HG02610 (cell line): ENCODE data around the gene NEUROG1.

Experiments used
- ATAC-seq: cut with Tn5 transposase; IDR thresholded peaks from one replicate; pipeline ENCODE4 v1.9.1; 2021; ENCODE audit warnings: mild to moderate bottlenecking, moderate library complexity; ENCODE audit not compliant: unreplicated experiment

Gene NEUROG1, protein sequence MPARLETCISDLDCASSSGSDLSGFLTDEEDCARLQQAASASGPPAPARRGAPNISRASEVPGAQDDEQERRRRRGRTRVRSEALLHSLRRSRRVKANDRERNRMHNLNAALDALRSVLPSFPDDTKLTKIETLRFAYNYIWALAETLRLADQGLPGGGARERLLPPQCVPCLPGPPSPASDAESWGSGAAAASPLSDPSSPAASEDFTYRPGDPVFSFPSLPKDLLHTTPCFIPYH

DNA sequence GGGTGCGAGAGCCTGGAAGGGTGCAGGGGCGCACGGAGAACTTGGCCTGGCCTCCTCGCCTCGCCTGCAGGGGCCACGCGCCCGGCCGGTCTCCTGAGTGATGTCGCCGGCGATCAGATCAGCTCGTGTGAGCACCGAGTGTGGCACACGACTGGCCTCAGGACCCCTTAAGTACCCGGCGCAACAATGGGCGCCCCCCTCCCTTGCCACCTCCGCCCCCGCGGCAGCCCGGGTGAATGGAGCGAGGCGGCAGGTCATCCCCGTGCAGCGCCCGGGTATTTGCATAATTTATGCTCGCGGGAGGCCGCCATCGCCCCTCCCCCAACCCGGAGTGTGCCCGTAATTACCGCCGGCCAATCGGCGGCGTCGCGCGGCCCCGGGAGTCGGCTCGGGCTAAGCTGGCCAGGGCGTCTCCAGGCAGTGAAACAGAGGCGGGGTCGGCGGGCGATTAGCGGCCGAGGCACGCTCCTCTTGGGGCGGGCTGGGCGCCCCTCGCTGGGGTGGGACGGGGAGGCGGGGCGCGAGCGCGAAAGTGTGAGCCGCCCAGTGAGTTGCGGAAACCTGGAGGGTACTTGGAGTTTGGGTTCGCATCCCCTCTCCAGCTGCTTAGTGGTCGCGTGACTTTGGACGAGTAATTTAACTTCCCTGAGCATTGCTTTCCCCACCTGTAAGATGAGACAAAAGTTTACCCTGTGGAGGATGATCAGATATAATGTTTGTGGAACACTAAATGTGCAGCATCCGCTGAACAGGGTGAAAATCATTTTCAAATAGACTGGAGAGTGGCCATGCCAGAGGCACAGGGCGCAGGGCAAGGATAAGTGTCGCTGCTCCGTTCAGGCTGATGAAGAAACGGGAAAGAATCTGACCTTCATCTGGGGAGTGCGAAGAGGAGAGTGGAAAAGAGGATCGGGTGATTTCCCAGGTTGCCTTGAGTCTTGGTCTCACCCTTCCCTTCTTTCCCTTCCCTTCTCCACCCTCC is at the start of gene NEUROG1:
NEUROG1 (minus strand) TSS at position 145 of the 982 bp plus-strand sequence. CDS start 274 bp downstream, outside the sequence.
- ATAC-seq = no peak

DNA sequence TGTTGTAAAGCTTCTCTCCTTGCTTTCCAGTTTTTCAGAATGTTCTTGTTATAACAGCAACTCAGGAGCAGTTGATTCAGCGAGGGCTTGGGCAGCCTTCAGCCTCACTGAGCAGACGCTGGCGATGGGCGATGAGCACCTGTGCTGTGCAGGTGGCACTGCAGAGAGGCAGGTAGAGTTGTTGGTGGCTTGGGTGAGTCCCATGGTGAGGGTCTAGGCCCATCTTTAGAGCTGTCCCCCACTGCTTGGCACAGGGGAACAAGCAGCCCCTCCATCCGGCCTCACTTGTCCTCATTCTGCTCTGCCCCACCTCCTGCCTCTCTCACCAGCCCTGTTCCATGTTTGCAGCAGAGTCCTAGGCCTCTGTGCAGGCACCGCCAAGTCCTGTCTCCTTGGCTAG is 49.2 kb upstream of the NEUROG1 start:
- no peak for ATAC-seq

DNA sequence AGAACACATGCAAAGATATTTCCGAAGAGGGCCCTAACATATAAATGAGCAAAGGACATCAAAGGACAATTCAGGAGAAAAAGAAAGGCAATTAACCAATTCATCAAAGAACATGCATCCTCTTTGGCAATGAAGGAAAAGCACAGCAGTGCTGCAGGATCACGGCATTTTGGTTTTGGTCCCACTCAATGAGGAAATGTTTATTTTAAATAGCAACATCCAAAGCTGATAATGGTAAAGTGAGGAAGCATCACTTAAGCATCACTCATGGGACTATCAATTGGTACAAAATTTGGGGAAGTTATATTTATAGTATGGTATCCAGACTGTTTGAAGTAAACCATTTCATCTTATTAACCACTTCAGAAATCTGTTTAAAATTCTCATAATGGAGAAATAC is 48.5 kb upstream of the NEUROG1 start:
- ATAC-seq = no peak

DNA sequence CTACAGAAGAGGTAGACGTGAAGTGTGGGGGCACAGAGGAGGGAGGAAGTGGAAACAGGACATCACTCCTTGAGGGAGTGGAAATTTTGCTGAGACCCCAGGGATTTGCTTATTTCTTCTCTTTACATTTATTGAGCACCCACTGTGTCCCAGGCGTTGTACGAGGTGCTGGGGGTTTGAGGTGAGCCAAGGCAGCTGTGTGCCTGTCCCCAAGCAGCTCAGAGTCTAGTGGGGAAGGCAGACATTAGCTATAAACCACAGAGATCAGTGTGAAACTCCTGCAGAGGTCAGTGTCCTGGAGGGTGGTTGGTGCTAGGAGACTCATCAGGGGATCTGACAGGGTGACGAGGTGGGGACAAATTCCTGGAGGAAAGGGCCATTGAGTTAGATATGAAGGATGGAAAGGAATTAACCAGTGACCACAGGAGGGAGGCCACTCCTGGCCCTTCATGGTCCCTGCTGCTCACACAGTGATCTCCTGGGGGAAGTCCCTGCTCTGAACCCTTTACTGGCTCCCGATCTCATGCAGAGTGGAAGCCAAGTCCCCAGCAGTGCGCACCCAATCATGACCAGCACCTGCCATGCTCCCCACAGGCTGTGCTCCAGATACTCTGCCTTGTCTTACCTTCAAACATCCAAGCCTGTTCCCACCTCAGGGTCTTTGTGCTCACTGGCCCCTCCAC is 46.5 kb upstream of the NEUROG1 start:
- ATAC-seq = no peak

DNA sequence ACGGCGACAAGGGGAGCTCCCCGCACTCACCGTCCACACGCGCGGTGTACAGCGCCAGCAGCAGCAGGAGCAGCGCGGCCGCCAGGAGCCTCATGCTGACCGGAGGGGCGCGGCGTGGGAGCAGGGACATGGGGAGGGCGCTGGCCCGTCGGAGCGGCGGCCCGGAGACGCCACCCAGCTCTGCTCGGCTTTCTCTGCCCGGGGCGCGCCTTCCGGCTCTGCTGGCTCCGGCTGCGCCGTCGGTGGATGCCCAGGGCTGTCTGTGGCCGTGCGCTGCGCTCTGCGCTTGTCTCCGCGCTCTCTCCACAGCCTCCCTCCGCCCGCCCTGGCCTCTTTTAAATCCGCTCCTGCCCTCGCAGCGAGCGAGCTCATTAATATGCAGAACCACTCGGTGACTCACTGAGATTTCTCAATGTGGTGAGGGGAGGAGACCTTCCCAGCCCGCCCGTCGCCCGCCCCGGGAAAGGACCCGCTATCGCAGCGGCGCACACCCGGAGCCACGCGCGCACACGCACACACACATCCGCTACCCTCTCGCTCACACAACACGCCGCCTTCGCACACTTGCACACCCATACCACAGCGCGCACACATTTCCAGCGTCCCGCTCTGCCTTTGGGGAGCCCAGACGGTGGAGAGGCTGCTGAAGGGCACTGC is 43.0 kb upstream of the NEUROG1 start, which contains the start of gene CXCL14:
CXCL14 (minus strand) TSS at position 307 of the 657 bp plus-strand sequence; CDS start at position 94, 213 bp downstream.
- ATAC-seq = no peak

DNA sequence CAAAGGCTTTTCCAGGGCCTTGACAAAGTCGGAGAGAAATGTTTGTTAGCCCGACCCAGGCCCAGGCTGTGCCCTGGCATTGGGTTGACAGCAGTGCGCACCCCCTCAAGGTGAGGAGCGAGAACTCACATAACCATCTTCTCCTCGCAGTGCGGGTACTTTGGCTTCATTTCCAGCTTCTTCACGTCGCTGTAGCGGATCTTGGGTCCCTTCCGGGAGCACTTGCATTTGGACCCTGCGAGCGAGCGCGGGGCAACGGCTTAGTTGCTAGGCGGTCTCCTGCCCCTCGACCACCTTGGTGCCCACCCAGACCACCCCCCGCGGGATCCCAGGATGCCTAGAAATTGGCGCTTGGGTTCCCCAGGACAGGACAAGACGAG is 42.5 kb upstream of the NEUROG1 start:
- ATAC-seq = no peak

DNA sequence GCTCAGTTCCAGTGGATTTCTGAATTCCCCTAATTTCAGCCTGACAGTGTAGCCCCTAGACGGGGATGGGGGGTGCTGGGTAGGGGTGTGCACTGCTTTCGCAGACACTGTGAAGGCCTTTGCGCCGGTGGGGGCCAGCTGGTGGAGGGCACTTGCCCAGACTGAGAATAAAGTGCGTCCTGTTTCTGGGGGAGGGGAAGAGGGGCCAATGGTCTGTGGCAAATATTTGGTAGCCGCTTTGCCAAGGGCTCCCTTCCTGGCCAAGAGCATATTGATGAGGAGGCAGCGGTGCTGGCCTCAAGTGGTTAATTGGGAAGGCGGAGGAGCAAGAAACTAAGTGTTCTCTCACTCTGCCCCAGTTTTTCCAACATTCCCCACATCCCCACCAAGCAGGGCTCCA is 41.7 kb upstream of the NEUROG1 start:
- ATAC-seq = no peak

DNA sequence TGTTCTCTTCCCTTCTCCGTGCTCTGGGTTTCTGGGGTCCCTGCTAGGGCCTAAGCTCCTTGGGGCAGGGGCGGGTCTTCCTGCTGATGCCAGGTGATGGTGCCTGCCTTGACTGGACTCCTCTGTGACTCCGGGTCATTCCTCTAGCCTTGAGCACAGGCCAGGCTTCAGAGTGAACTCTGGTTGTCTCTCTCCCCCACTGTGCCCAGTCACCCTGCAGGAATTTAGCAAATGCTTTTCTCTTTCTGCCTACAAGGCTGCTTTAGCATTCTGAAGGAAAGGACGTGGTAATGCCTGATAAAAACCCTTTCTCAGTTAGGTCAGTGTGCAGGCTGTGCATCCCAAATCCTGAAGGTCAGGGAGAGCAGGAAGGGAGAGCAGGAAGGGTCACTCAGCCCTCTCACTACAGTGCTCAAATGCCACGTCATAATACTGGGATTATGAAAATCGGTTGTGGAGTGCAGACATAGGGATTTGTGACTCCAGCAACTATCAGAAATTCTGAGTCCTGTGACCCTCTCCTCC is 40.4 kb upstream of the NEUROG1 start:
- ATAC-seq = no peak

DNA sequence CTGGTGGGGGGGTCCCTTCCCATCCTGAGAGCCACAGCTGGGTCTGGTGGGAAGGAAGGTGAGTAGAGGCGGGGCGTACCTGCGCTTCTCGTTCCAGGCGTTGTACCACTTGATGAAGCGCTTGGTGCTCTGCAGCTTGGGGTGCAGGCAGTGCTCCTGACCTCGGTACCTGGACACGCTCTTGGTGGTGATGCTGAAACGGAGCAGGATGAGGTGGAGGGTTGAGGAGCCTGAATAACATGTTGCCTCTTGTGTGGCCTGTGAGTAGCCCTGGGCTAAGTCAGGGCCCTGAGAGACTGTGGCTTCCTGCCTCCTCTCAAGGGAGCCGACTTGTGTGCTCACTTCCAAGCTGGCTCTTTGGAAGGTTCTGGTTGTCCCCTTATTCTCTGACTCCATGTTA is 38.7 kb upstream of the NEUROG1 start:
- ATAC-seq = no peak

DNA sequence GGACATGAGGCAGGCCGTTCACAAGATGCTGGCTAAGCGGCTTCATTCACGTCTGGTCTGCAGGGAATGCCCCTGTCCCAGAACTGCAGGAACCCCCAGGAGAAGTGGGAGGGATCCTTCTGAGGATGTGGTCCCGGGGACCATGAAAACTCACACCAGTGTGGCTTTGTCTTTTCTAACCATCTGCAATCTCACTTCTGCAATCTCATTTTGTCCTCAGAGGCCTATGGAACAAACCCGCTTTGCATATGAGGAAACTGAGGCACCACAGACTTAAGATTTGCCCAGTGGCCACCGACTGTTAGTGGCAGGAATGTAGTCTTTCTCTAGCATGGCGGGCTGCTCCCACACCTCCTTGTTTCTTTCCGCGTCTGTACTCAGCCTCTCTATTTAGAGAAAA is 36.1 kb upstream of the NEUROG1 start:
- ATAC-seq = no peak

DNA sequence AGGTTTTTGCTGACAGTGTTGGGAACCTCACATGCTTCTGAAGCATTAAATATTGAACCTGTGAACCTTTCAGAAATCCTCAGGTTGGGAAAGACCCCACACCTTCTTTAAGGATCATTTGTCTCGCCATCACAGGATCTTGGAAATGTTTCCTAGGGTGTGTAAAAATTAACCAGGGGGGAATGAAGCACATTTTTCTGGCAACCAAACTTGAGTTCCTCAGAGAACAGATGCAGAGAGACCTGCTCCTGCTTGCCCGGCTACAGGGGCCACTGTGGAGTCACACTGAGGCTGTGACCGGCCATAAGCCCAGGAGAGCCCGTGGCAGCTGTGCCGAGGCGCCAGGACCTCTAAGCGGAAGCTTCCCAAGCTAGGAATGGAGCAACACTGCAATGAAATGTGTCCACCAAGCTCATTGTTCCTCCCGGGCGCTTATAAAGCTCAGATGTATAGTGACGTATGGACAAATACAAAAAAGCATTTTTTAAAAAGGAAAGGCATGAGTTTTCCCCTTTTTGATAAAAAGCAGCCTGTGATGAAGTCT is 35.4 kb upstream of the NEUROG1 start:
- no peak for ATAC-seq

DNA sequence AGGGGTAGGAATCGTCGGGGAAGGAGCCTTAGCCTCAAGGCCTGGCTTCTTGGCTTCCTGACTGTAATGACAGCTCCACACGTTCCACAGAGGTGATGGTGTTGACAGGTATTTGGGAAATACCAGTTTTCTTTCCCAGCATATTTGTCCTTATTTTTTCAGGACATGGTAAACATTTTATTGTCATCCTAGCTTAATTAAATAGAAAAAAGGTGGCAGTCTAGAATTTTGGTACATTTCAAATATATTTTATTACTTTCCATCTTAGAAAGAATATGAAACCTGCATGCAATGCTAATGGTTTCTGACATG is 34.6 kb upstream of the NEUROG1 start:
- no peak for ATAC-seq

DNA sequence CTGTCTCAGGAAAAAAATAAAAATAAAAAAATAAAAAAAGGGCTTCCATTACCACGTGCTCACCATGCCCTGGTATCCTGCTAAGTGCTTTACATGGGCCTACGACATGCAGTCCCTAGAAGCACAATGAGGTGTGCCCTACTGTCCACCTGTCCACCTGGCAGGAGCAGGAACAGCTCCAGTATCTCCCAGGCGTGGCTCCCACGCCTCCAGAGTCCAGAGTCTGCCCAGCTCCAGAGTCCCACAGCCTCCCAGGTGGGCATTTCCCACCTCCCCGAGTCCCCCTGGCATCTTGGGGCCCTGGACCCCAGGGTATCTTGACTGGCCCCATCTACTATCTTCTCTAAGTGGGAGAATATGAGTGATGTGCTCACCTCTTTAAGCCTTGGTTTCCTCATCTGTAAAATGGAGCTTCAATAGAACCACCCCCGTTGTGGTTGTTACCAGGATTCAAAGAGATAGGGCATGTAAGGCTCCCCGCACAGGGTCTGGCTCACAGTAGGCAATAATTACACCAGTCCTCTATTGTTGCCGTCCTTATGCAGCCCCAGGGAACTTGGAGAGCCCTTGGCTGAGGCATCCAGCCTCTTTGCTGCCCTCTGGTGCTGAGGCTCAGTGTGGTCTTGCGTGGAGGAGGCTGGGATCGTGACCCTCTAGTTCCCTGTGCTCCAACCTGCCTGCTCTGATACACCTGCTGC is 34.1 kb upstream of the NEUROG1 start:
- no peak for ATAC-seq

DNA sequence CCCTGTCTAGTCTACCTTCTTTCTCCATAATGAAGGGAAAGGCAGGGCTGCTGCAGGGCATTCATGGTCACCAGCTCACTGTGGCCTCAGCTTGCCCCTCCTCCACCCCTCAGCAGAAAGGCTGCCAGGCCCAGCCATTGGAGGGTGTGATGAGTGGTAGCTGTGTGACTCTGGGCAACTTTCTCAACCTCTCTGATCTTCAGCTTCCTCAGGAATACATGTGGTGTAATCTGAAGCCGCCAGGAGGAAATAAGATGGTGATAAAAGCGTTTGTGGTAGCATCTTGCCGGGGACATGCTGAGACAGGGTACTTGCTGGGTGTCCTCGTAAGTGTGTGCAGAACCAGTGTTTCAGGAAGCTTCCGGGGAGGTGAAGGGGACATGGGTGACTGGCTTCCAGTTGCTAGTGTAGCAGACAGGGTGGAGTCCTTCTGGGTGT is 33.2 kb upstream of the NEUROG1 start:
- ATAC-seq = no peak

DNA sequence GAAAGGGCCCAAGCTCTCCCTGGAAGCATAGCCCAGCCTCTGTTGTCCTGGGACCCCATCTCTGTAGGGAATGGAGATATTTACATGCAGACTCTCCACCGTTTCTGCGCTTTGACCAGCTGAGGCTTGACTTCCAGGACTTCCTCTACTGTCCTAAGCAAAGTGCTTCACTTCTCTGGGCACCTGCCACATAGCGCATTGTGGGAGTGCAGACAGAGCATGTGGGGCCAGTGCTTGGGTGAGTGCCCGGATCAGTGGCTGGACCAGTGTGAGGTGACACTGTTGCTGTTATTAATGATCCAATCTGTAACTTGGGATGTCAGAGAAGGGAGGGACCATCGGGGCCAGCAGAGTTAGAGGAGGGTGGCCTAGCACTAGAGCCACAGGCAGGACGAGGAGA is 32.5 kb upstream of the NEUROG1 start:
- no peak for ATAC-seq

DNA sequence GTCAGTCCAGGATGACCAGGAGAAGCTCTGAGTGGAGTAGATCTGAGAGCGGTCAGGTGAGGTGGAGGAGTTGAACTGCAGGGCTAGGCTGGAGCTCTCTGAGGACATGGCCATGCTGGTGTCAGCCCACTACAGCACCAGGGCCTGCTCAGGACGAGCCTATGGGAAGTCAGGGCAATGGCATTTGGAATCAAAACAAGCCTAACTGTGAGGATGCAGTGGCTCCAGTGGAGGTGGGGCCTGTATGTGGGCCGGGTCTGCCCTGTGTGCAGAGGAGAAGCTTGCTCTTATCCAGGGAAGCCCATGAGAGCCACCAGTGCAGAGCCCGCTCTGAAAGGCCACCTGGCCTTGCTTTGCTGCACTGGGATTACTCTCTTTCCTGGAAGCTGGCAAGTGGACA is 31.9 kb upstream of the NEUROG1 start:
- ATAC-seq = no peak

DNA sequence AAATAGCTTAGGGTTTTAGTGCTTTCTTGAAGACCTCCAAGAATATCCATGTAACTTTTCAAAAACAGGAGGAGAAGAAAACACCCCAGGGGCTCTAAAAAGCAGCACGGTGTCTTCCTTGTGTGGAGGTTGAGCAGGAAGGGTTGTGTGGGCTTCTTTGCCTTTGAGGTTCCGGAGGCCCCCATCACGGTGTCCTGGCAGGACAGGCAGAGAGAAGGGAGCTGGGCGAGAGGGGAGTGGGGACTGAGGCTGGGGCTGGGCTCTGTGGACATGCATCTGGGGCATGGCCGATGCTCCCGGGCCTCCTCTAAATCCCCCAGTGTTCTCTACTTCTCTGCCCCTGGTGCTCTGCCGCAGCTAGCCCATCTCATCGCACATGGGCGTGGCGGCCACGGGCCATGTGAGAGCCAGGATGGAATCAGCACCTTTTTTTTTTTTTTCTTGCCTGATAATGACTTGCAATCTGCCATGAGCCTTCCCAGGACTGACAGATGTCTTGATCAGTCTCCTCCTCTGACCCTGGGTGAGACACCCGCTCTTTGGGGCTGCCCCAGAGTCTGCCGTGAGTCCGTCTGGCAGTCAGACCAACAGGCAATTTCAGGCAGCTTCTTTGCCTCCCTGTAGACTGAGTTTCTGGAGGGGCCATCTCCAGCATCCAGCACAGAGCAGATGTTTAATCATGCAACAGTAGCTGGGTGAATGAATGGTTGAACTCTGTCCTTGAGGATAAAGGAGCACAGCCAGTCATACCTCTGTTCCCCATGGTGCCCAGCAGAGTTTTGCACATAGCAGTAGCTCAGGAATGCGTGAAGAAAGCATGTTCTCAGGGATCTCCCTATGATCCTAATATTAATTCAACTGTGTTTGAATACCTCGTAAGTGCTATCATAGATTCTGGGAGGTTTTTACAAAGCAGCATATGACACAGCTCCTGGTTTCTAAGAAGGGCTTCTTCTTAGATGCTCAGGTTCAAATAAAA is 30.9 kb upstream of the NEUROG1 start:
- ATAC-seq = no peak

DNA sequence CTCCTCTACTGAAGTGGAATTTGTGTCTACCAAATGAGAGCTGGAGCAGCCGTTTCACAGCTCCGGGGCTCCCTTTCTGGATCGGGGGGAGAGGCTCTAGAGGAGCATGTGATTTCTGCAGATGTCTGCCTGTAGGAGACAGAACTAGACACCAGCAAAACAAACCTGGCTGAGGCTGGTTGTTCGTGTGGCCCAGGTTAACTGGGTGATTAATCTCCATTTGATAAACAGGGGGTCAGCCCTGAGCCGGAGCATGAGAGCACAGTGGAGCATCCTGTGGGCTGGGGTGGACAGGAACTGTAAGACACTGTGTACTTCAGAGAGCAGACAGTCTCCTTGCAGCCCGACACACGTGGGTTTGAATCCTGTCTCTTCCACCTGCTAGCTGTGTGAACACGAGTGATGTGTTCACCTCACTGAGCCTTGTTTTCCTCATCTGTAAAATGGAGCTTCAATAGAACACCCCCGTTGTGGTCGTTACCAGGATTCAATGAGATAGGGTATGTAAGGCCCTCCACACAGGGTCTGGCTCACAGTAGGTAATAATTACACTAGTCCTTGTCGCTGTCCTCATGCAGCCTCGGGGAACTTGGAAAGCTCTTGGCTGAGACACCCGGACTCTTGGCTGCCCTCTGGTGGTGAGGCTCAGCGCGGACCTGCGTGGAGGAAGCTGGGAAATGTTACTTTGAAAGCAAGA is 30.1 kb upstream of the NEUROG1 start:
- ATAC-seq = no peak
